Common myeloid progenitor, CD34-positive (primary cell): ENCODE results near the gene DENND6B.

ENCODE experiments used
- CTCF ChIA-PET: fragments of 350-600 bp; sonication (Branson Sonifier 250); formaldehyde crosslinking; loops from one replicate; lab custom pipeline; 2021; ENCODE audit warnings: antibody characterized with exemption; lab: Charles Lee
- POLR2A ChIA-PET: fragments of 350-600 bp; sonication (Branson Sonifier 250); formaldehyde crosslinking; loops from one replicate; lab custom pipeline; 2021; ENCODE audit warnings: antibody characterized with exemption; lab: Charles Lee
- DNase-seq, 3 donors: peaks; one replicate each; pipeline versions ENCODE4 v3.0.0 to v3.0.0-alpha.2; 2013
- H3K27ac ChIP-seq, 2 experiments: 1 replicate in 1 of 2; 2 replicates in 1 of 2; pipeline ENCODE4 v1.7.0; 2013; ENCODE audit warnings: inconsistent platforms in 2 of 2, low read length in 2 of 2, mild to moderate bottlenecking in 2 of 2, low read depth in 1 of 2, moderate library complexity in 1 of 2; ENCODE audit not compliant: severe bottlenecking in 2 of 2, insufficient read depth in 1 of 2, poor library complexity in 1 of 2
- H3K27me3 ChIP-seq, 5 experiments: replicated peaks in 2 of 5; 1 replicate in 3 of 5; 2 replicates in 2 of 5; pipeline versions ENCODE4 v1.6.1 to v1.7.0; 2013; ENCODE audit warnings: low read length in 4 of 5, mild to moderate bottlenecking in 2 of 5, moderate library complexity in 2 of 5, inconsistent platforms in 1 of 5; ENCODE audit not compliant: insufficient read depth in 5 of 5, control insufficient read depth in 4 of 5
- H3K36me3 ChIP-seq, 4 experiments: 1 replicate in 2 of 4; 2 replicates in 2 of 4; pipeline versions ENCODE4 v1.6.1 to v1.7.0; 2013; ENCODE audit warnings: low read length in 3 of 4, control low read depth in 1 of 4, mild to moderate bottlenecking in 1 of 4; ENCODE audit not compliant: control insufficient read depth in 4 of 4, insufficient read depth in 4 of 4
- H3K4me1 ChIP-seq, 4 experiments: 1 replicate in 3 of 4; 2 replicates in 1 of 4; pipeline versions ENCODE4 v1.6.1 to v1.7.1; 2013; ENCODE audit warnings: low read length in 3 of 4, mild to moderate bottlenecking in 3 of 4, control low read depth in 1 of 4, inconsistent platforms in 1 of 4, moderate library complexity in 1 of 4; ENCODE audit not compliant: control insufficient read depth in 4 of 4, insufficient read depth in 4 of 4; ENCODE audit errors: control extremely low read depth in 1 of 4
- H3K4me3 ChIP-seq, 7 experiments: 1 replicate in 4 of 7; 2 replicates in 3 of 7; pipeline versions ENCODE4 v1.5.1 to v1.7.0; 2013; ENCODE audit warnings: mild to moderate bottlenecking in 7 of 7, low read length in 6 of 7, moderate library complexity in 6 of 7, inconsistent platforms in 2 of 7, low read depth in 2 of 7, control low read depth in 1 of 7; ENCODE audit not compliant: insufficient read depth in 4 of 7, control insufficient read depth in 1 of 7; ENCODE audit errors: extremely low read depth in 1 of 7
- H3K9me3 ChIP-seq, 5 experiments: 1 replicate in 4 of 5; 2 replicates in 1 of 5; pipeline versions ENCODE4 v1.6.1 to v1.7.1; 2013; ENCODE audit warnings: low read length in 4 of 5, mild to moderate bottlenecking in 2 of 5, inconsistent platforms in 1 of 5, low read depth in 1 of 5, moderate library complexity in 1 of 5; ENCODE audit not compliant: control insufficient read depth in 4 of 5, insufficient read depth in 2 of 5; ENCODE audit errors: control extremely low read depth in 1 of 5
- WGBS: methylation state at CpG from one replicate; pipeline ENCODE4 v1.1.5; 2013; ENCODE audit not compliant: insufficient coverage; 5-methylcytosine and 5-hydroxymethylcytosine counted together

DENND6B gene

GRCh38 chr22:50305923-50306566, 20.8 kb downstream of the DENND6B start:
- Histone ChIP-seq H3K9me3 (no peaks in the 10 kb centered on the region), H3K4me3 (peak overlapping the region; percentile 5 to 86 (median 80)), H3K27ac (peak overlapping the region in 1 of 2 experiments; percentile 68), H3K4me1 (peaks cover 0 to 85% (median 76%) of the 10 kb centered on the region in 4 experiments), H3K27me3 (no peaks in the 10 kb centered on the region), H3K36me3 (peaks cover 0 to 2% (median 0%) of the 10 kb centered on the region in 4 experiments)
- ChIA-PET CTCF (interaction anchor here (0.7 to 5.3 kb wide), 9 partner anchors 9 to 53 kb away, joined by 3 to 37 read pairs (median 5); partner anchors contain the start of gene DENND6B), POLR2A (interaction anchor here (2.2 to 6.2 kb wide), 2 partner anchors 9 to 12 kb away, joined by 5 to 33 read pairs; no protein-coding TSS in a partner anchor)
- WGBS = 18% methylated on average over 15 of the region's 21 CpGs
- peak in 1 of 3 donors; percentile 18 for DNase-seq

GRCh38 chr22:50305393-50305922, 21.4 kb downstream of the DENND6B start:
- H3K4me1 ChIP-seq = peaks cover 0 to 88% (median 82%) of the 10 kb centered on the region in 4 experiments
- POLR2A ChIA-PET = interaction anchor here (2.1 to 6.2 kb wide), 2 partner anchors 9 to 12 kb away, joined by 24 to 33 read pairs; no protein-coding TSS in a partner anchor
- CTCF ChIA-PET = interaction anchor here (0.7 to 6.0 kb wide), 10 partner anchors 8 to 36 kb away, joined by 3 to 37 read pairs (median 7); partner anchors contain the start of gene DENND6B

GRCh38 chr22:50304528-50305392, 22.1 kb downstream of the DENND6B start:
- Histone ChIP-seq H3K27ac (peak overlapping the region in 1 of 2 experiments; percentile 14), H3K4me3 (peak overlapping the region in 4 of 7 experiments; percentile 26 to 86 (median 80)), H3K4me1 (peaks cover 0 to 90% (median 86%) of the 10 kb centered on the region in 4 experiments), H3K36me3 (peaks cover 0 to 6% (median 0%) of the 10 kb centered on the region in 4 experiments), H3K9me3 (no peaks in the 10 kb centered on the region), H3K27me3 (no peaks in the 10 kb centered on the region)
- CTCF ChIA-PET = interaction anchor here (1.0 to 6.0 kb wide), 11 partner anchors 11 to 54 kb away, joined by 3 to 37 read pairs (median 9); partner anchors contain the start of genes DENND6B and HDAC10
- 80% methylated on average over 19 of the region's 22 CpGs for WGBS
- DNase-seq = peak in 1 of 3 donors; percentile 44
- POLR2A ChIA-PET = interaction anchor here (2.1 to 6.2 kb wide), 2 partner anchors 10 to 11 kb away, joined by 24 to 33 read pairs; no protein-coding TSS in a partner anchor

More at GRCh38 chr22:50305393-50305922, 21.4 kb downstream of the DENND6B start:
- Histone ChIP-seq H3K27ac (peak overlapping the region in 1 of 2 experiments; percentile 64), H3K36me3 (peaks cover 0 to 6% (median 0%) of the 10 kb centered on the region in 4 experiments), H3K4me3 (peak overlapping the region in 6 of 7 experiments; percentile 5 to 86 (median 80)), H3K27me3 (no peaks in the 10 kb centered on the region), H3K9me3 (no peaks in the 10 kb centered on the region)
- no peak for DNase-seq
- WGBS = 95% methylated on average over 9 of the region's 14 CpGs

- POLR2A ChIA-PET = interaction anchor here (2.1 to 6.2 kb wide), 2 partner anchors 10 to 11 kb away, joined by 24 to 33 read pairs; no protein-coding TSS in a partner anchor
- CTCF ChIA-PET = interaction anchor here (1.0 to 6.0 kb wide), 12 partner anchors 10 to 53 kb away, joined by 3 to 37 read pairs (median 8); partner anchors contain the start of genes DENND6B and HDAC10
- Histone ChIP-seq H3K9me3 (no peaks in the 10 kb centered on the region), H3K4me3 (peak overlapping the region in 4 of 7 experiments; percentile 26 to 86 (median 40)), H3K36me3 (peaks cover 0 to 6% (median 0%) of the 10 kb centered on the region in 4 experiments), H3K27ac (peak overlapping the region in 1 of 2 experiments; percentile 49), H3K27me3 (no peaks in the 10 kb centered on the region), H3K4me1 (peaks cover 0 to 88% (median 82%) of the 10 kb centered on the region in 4 experiments)
- DNase-seq = peak in 2 of 3 donors; percentile 58 to 69
- WGBS = 33% methylated on average over 8 of the region's 11 CpGs
Observed at GRCh38 chr22:50303848-50304527, 22.8 kb downstream of the DENND6B start.

GRCh38 chr22:50303515-50303847, 23.3 kb downstream of the DENND6B start:
- POLR2A ChIA-PET = interaction anchor here (2.1 to 6.2 kb wide), 2 partner anchors 10 to 11 kb away, joined by 24 to 33 read pairs; no protein-coding TSS in a partner anchor
- no peak for DNase-seq
- WGBS = 50% methylated on average over 7 of the region's 7 CpGs
- Histone ChIP-seq H3K36me3 (peaks cover 0 to 6% (median 0%) of the 10 kb centered on the region in 4 experiments), H3K4me3 (peak overlapping the region in 3 of 7 experiments; percentile 19 to 86 (median 44)), H3K27me3 (no peaks in the 10 kb centered on the region), H3K4me1 (peaks cover 0 to 87% (median 81%) of the 10 kb centered on the region in 4 experiments), H3K9me3 (no peaks in the 10 kb centered on the region), H3K27ac (peak overlapping the region in 1 of 2 experiments; percentile 49)
- CTCF ChIA-PET = interaction anchor here (1.4 to 6.0 kb wide), 10 partner anchors 10 to 51 kb away, joined by 3 to 37 read pairs (median 12); partner anchors contain the start of gene DENND6B
